Measurements from ENCODE around the gene SMOC1. TPM values are rescaled to one million over a fixed set of nuclear protein-coding genes. Genes with fewer than 3 reads are reported as not detected.

The SMOC1 gene, protein sequence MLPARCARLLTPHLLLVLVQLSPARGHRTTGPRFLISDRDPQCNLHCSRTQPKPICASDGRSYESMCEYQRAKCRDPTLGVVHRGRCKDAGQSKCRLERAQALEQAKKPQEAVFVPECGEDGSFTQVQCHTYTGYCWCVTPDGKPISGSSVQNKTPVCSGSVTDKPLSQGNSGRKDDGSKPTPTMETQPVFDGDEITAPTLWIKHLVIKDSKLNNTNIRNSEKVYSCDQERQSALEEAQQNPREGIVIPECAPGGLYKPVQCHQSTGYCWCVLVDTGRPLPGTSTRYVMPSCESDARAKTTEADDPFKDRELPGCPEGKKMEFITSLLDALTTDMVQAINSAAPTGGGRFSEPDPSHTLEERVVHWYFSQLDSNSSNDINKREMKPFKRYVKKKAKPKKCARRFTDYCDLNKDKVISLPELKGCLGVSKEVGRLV
- total RNA-seq = 0.22 TPM
- long read RNA-seq = 0 reads

DNA sequence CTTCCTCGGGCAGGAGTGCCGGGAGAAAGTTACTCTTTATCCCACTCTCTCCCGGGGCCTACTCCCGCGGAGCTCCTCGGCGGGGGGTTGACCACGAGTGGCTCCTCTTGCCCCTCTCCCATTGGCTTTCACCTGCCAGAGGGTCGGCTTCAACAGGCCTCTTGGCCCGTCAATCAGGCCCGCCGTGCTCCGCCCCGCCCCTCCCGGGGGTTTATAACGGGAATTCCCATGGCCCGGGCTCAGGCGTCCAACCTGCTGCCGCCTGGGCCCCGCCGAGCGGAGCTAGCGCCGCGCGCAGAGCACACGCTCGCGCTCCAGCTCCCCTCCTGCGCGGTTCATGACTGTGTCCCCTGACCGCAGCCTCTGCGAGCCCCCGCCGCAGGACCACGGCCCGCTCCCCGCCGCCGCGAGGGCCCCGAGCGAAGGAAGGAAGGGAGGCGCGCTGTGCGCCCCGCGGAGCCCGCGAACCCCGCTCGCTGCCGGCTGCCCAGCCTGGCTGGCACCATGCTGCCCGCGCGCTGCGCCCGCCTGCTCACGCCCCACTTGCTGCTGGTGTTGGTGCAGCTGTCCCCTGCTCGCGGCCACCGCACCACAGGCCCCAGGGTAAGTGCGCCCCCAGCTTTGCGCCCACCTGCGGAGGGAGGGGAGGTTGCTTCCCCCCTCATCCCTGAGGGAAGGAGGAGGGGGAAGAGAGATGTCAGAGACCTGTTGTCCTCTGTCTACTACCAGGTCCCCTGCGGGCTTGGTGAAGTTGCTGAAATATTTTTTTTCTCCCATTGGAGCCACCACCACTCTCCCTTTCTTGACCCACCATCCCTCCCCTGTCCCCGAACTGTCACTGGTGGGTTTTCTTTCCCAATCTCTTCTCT lies at the start of gene SMOC1:
Gene SMOC1 (plus strand): TSS at position 242 of the 869 bp plus-strand sequence. CDS start 263 bp downstream, at position 505.
- DNase-seq (ENCODE audit: low spot score) = no peak
- intact Hi-C loops (cut with DNase I) = no loop called here

DNA sequence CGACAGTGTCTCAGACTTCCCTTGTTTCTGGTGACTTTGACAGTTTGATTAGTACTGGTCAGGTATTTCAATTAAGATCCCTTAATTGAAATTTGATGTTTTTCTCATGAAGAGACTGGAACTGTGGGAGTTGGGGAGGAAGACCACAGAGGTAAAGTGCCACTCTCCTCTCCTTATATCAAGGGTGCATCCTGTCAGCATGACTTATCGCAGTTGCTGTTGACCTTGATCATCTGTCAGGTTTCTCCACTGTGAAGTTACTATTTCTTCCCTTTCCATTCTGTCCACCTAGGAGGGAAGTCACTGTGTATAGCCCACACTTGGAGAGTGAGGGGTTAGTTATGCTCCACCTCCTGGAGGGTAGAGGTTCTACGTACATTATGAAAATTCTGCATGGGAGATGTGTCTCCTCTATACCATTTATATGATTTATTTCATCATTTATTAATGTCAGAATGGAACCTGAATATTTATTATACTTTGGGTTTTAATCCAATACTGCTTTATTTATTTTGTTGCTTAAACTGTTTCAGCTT lies 40.3 kb upstream of the SMOC1 start:
- DNase-seq (ENCODE audit: low spot score) = no peak
- intact Hi-C loops (cut with DNase I) = no loop called here

DNA sequence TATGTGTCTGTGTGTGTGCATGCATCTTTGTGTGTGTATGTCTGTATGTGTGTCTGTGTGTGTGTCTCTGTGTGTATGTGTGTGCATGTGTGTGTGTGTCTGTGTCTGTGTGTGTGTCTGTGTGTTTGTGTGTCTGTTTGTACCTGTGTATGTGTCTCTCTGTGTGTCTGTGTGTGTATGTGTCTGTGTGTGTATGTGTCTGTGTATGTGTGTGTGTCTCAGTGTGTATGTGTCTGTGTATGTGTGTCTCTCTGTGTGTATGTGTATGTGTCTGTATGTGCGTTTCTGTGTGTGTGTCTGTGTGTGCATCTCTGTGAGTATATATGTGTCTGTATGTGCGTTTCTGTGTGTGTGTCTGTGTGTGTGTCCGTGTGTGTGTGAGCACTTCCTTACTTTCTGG lies 39.6 kb upstream of the SMOC1 start:
- DNase-seq (ENCODE audit: low spot score) = no peak
- intact Hi-C loops (cut with DNase I) = no loop called here

DNA sequence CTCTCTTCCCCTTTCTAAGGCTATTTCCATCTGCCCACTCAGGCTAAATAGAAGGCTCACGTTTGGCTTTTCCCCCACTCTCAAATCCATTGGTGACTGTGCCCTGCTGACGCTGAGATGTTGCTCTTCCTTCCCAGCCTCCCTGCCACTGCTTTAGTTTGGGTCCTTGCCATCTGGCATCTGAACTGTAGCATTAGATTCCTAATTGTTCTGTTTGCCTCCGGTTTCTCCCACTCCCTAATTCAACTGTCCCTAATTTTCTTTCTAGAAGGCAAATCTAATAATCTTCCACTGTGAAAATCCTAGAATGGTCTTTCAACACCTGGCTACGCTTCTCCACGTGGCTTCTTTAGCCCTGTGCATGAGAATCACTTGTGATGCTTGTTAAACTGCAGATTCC lies 37.6 kb upstream of the SMOC1 start:
- no peak for DNase-seq (ENCODE audit: low spot score)
- intact Hi-C loops (cut with DNase I) = no loop called here

- intact Hi-C loops (cut with DNase I) = no loop called here
- no peak for DNase-seq (ENCODE audit: low spot score)
Measured at GRCh38 chr14:69842686-69843420, 36.4 kb upstream of the SMOC1 start.

DNA sequence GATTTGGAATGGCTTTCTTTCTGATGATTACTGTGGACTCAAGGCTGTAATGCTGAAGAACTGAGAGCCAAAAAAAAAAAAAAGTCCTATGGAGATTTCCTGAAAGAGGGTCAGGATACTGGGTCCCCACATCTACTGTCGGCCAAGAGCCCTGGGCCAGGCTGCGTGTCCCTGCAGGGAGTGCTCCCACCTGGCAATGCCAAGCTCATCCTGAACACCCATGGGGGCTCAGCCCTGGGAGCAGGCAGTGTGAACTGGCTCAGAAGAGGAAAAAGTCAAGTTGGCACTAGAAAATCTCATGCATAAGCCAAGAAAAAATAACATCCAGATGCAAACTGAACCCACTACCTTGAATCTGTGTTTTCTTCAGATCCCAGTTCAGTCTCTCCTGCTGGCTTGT lies 35.0 kb upstream of the SMOC1 start:
- no peak for DNase-seq (ENCODE audit: low spot score)

DNA sequence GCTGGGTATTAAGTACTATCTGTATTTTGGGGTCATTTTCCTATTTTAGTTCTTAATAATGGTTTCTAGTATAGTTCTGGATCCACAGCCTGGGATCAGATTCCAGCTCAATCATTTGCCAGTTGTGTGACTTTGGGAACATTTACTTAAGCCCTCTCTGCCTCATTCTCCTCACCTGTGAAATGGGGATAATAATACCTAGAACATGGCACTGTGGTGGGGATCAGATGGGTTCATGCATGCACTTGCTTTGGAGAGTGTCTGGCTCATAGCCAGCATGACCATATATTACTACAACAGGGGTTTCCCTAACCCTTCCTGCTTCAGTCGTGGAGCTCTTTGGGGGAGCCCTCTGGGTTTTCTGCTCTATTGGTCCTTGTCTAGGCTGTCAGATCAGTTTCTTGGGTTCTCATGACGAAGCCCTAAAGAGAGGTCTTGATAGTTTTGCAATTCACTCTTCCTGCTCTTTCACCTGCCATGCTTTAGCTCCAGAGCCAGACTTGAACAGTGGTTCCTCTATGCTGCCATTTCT lies 34.1 kb upstream of the SMOC1 start:
- intact Hi-C loops (cut with DNase I) = no loop called here
- no peak for DNase-seq (ENCODE audit: low spot score)

More for the DNA sequence above, 35.0 kb upstream of the SMOC1 start:
- intact Hi-C loops (cut with DNase I) = no loop called here

DNA sequence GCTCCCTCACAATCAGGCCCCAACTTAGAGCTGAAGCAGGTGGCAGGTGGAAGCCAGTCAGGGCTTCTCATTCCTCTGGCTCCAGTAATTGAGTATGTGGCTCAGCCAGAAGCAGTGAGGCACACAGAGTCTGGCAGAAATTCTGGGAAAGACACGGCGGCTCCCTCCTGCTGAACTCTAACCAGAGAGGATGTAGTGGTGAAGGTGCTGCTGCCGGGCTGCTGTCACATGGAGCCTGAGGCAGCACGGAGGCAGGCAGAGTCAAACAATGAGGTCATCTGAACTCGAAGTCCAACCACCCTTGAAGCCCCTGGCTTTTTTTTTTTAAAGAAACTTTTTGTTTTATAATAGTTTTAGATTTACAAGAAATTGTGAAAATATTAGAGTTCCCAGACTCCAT lies 33.4 kb upstream of the SMOC1 start:
- no peak for DNase-seq (ENCODE audit: low spot score)
- intact Hi-C loops (cut with DNase I) = no loop called here

DNA sequence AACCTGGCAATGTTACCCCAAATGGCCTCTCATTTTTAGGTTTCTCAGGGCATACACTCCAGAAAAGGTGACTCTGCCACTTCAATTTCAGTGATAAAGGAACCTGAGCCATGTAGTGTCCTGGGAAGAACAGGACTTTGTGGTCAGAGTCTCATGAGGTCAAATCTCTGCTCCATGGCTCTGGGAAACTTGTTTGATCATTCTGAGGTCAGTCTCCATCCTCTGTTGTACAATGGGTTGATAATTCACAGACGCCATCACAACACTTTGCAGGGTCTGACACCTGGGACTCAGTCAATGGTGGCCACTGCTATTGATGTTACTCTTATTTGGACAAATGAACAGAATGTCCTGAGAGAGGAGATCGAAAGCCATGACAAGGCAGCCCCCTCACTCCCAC lies 31.1 kb upstream of the SMOC1 start:
- intact Hi-C loops (cut with DNase I) = no loop called here
- no peak for DNase-seq (ENCODE audit: low spot score)

GRCh38 chr14:69848903-69849391 lies 30.3 kb upstream of the SMOC1 start:
- intact Hi-C loops (cut with DNase I) = no loop called here
- DNase-seq (ENCODE audit: low spot score) = no peak

GRCh38 chr14:69850086-69850735 lies 29.0 kb upstream of the SMOC1 start:
- DNase-seq (ENCODE audit: low spot score) = no peak
- intact Hi-C loops (cut with DNase I) = no loop called here

DNA sequence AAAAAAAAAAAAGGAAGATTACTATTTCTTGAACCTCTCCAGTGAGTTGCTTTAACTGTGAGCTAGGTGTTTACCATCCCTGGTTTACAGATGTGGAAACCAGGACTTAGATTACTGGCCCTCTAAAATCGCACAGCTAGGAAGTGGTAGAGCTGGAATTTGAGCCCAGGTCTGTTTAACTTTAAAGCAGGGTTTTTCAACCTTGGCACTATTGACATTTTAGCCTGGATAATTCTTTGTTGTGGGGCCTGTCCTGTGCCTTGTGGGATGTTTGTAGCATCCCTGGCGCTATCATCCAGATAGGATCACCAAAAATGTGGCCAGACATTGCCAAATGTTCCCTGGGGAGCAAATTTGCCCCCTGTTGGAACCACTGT lies 28.5 kb upstream of the SMOC1 start:
- DNase-seq (ENCODE audit: low spot score) = no peak
- intact Hi-C loops (cut with DNase I) = no loop called here

- intact Hi-C loops (cut with DNase I) = no loop called here
- no peak for DNase-seq (ENCODE audit: low spot score)
Measured at GRCh38 chr14:69852531-69853321, 26.5 kb upstream of the SMOC1 start.

- intact Hi-C loops (cut with DNase I) = no loop called here
- DNase-seq (ENCODE audit: low spot score) = no peak
Measured at GRCh38 chr14:69853774-69854173, 25.4 kb upstream of the SMOC1 start.

DNA sequence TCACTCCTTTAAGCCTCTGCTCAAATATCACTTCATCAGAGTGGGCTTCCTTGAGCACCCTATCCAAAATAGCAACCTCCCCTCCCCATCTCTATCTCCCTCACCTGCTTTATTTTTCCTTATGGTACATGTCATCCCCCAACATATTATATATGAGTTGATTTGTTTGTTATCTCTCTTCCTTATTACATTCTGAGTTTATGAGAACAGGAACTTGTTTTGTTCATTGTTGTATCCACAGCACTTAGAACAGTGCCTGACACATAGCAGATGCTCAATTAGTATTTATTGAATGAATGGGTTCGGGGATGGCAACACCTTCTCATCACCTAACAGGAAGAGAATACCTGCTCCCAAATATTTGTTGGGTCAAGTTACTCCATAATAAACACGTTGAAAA lies 24.6 kb upstream of the SMOC1 start:
- no peak for DNase-seq (ENCODE audit: low spot score)
- intact Hi-C loops (cut with DNase I) = no loop called here

- intact Hi-C loops (cut with DNase I) = no loop called here
- no peak for DNase-seq (ENCODE audit: low spot score)
Measured at GRCh38 chr14:69855180-69855832, 23.9 kb upstream of the SMOC1 start.

DNA sequence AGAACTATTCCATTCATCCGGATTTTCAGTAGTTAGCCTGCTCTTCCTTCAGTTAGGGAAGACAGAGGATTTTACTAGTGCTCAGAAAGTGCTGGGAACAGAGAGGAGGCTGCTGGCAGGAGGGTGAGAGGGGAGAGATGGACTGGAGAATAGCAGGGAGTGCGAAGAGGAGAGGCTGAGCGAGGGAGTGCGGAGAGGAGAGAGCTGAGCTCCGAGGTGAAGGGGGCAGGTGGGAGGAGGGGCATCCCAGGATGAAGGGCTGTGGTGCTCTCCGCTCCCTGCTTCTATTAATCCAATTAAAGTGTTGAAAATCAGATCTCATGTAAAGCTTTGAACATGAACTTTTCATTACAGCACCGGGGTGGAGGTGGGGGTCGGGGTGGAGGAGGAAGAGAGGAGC lies 20.4 kb upstream of the SMOC1 start:
- intact Hi-C loops (cut with DNase I) = no loop called here
- no peak for DNase-seq (ENCODE audit: low spot score)

DNA sequence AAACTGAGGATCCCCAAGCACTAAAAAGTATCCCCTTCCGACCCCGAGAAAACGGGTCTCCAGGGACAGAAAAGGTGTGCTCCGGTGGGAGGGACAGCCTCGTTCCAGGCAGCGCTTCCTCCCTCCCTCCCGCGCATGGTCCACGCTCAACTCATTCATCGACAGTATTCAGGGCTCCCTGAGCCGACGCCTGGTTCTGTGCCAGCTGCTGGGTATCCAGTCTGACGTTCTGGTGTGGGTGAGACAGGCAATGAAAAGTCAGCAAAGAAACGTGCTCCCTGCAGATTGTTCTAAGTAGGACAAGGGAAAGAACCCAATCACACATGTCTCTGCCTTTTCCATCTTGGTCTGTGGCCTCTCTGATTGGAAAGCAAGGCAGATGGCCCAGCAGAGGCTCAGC lies 19.6 kb upstream of the SMOC1 start:
- DNase-seq (ENCODE audit: low spot score) = no peak
- intact Hi-C loops (cut with DNase I) = no loop called here

Measured in cardiac septum (tissue), 1 donor.